ENCODE data around the gene PLCH2. TPM values are rescaled to one million over a fixed set of nuclear protein-coding genes. Genes with fewer than 3 reads are reported as not detected.

PLCH2 gene
- total and polyA plus RNA-seq, 11 donors, result 0.04 to 1.0 (median 0.35) TPM; not detected in 4

DNA sequence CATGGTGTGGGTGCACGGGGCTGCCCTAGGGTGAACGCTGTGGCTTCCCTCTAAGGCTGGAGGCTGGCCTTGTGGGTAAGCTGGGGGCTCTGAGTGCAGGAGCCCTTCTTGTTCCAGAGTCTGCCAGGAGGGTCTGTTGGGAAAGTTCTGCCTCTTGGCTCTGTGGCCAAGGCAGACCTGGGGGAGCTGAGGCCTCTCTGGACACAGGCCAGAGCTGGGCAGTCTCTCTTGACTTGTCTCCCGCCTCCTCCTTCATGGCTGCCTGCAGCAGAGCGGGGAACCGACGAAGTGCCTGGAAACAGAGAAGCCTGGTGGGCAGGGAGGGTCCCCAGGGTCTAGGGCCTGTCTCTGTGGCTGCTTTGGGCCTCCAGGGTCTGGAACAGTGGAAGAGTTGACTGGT is 33.4 kb upstream of the PLCH2 start:
- Histone ChIP-seq H3K27ac (no peak overlapping the region), H3K36me3 (no peaks in the 10 kb centered on the region), H3K27me3 (peaks cover 34 to 68% (median 43%) of the 10 kb centered on the region in 9 donors), H3K4me3 (no peak overlapping the region), H3K9me3 (no peaks in the 10 kb centered on the region), H3K4me1 (peaks cover 0 to 10% (median 0%) of the 10 kb centered on the region in 12 donors)
- DNase-seq (no peak), ATAC-seq (no peak)
- intact Hi-C loops (cut with DNase I), result no loop called here
- WGBS, 4 donors, result 56 to 78% (median 63%) methylated on average over 3 to 6 of the region's 6 CpGs
- TF ChIP-seq POLR2A (IDR thresholded peaks at IDR 0.05), result no peak
- TF ChIP-seq, protein P1, sequence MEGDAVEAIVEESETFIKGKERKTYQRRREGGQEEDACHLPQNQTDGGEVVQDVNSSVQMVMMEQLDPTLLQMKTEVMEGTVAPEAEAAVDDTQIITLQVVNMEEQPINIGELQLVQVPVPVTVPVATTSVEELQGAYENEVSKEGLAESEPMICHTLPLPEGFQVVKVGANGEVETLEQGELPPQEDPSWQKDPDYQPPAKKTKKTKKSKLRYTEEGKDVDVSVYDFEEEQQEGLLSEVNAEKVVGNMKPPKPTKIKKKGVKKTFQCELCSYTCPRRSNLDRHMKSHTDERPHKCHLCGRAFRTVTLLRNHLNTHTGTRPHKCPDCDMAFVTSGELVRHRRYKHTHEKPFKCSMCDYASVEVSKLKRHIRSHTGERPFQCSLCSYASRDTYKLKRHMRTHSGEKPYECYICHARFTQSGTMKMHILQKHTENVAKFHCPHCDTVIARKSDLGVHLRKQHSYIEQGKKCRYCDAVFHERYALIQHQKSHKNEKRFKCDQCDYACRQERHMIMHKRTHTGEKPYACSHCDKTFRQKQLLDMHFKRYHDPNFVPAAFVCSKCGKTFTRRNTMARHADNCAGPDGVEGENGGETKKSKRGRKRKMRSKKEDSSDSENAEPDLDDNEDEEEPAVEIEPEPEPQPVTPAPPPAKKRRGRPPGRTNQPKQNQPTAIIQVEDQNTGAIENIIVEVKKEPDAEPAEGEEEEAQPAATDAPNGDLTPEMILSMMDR (IDR thresholded peaks at IDR 0.05), result no peak

DNA sequence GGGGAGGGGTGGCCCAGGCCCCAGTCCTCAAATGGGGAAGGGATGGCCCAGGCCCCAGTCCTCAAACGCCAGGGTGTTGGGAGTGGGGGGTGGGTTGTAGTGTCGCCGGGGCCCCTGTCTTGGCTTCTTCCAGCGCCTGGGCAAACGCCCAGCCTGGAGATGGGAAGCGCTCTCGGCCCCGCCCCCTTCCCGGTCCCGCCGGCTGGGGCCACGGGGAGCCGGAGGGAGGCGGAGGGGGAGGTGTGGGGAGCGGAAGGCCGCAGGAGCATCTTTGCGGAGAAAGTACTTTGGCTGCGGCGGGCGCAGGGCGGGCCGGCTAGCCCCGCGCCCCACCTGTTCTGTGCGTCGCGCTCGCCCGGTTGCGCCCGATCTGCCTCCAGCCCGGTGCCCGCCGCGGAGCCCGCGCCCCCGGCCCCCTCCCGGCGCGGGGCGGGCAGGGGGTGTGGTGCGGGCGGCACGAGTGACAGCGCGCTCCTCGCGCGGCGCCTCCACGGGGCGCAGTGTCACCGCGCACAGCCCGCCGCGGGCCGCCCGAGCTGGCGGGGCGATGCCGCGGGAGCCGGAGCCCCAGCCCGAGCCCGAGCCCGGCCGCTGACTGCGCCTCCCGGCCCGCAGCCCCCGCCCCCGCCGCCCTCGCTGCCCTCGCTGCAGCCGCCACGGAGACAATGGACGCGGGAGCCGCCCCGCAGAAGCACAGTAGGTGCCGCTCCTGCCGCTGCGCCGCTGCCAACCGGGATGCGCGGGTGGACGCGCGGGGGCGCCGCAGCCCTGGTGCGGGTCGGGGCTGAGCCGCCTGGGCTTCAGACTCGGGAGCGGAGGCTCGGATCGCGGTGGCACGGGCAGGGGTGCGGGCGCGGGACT is 32.6 kb upstream of the PLCH2 start:
- intact Hi-C loops (cut with DNase I), result no loop called here
- TF ChIP-seq, protein P1 (IDR thresholded peaks at IDR 0.05), result peak in 2 of 12 donors; percentile 17 to 20
- TF ChIP-seq POLR2A (IDR thresholded peaks at IDR 0.05), result no peak
- WGBS, 4 donors, result 1 to 3% (median 2%) methylated on average over 34 to 107 of the region's 107 CpGs
- Histone ChIP-seq H3K27ac (no peak overlapping the region), H3K4me1 (peaks cover 0 to 10% (median 0%) of the 10 kb centered on the region in 12 donors), H3K36me3 (no peaks in the 10 kb centered on the region), H3K27me3 (peaks cover 34 to 71% (median 43%) of the 10 kb centered on the region in 9 donors), H3K9me3 (no peaks in the 10 kb centered on the region), H3K4me3 (no peak overlapping the region)
- DNase-seq (no peak), ATAC-seq (no peak)

DNA sequence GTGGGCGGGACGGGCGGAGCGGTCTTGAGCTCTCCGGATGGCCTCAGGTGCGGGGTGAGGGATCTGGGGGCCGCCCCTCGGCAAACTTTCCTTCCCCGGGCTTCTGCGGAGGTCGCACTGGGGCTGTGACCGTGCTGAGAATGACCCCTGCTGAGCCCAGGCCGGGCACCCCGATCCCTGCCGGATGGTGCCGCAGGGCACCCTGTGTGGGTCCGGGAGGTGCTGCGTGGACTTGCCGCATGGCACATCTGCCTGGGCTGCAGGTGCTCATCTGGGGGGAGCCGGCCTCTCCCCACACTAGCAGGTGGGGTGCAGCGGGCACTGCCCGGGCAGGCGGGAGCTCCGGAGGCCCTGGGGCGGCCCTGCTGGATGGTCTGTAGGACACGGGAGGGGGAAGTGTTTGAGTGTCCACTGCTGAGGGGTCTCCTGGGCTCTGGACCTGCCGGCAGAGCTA is 31.9 kb upstream of the PLCH2 start:
- H3K27me3 ChIP-seq, result peaks cover 34 to 73% (median 43%) of the 10 kb centered on the region in 9 donors

More for the DNA sequence above, 31.9 kb upstream of the PLCH2 start:
- no peak overlapping the region for H3K27ac ChIP-seq
- DNase-seq, result no peak
- no peaks in the 10 kb centered on the region for H3K36me3 ChIP-seq
- intact Hi-C loops (cut with DNase I), result no loop called here
- H3K4me3 ChIP-seq, result no peak overlapping the region
- ATAC-seq, result no peak
- peaks cover 0 to 10% (median 0%) of the 10 kb centered on the region in 12 donors for H3K4me1 ChIP-seq
- WGBS, 4 donors, result 33 to 69% (median 40%) methylated on average over 8 to 27 of the region's 27 CpGs
- H3K9me3 ChIP-seq, result no peaks in the 10 kb centered on the region
- TF ChIP-seq, protein P1 (IDR thresholded peaks at IDR 0.05), result no peak
- no peak for TF ChIP-seq POLR2A (IDR thresholded peaks at IDR 0.05)
